ENCODE results near the gene CCL27.

The CCL27 gene

DNA sequence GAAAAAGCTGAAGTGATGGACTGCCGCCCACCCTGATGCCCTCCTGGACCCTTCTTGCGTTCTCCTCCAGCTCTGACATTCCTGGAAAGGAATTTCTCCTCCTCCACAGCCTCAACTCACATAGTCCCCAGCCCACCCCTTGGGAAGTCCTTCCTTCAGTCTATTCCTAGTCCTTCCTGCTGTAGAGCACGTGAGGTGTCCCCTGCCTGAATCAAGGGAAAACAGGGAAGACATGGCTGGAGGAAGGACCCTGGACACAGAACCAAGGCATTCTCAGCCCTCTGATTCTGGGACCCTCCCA lies 37.3 kb downstream of the CCL27 start:
- no peak for DNase-seq (ENCODE audit: low read depth)

DNA sequence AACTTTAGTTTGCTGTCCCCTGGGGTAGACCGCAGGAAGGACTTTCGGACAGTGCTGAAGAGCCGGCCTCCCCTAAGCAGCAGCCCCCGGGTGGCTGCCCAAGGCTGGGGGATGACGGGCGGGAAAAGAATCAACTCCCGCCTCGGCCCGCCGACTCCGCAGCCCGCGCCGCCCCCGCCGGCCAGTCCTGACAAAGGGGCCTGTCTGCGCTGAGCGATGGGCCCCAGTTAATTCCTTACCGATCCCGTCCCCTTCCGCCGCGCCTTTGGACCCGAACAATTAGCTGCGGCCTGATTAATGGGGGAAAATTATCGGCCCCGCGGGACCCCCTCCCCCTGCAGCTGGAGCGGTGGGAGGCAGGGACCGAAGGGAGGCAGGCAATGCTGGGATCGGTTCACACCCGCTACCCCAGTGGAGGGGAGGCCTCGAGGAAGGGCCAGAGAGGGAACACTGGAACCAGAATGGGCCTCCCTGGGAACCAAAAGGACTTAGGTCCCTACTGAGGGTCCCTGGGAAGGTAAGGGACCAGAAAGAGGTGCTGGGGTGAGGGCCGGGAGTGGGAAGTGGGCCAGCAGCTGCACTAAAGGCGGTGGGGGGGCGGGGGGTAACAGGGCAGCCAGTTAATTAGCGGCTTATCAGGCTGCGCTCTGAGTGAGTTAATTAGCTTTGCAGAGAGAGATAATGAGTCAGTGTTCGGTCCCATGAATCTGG lies 37.8 kb downstream of the CCL27 start:
- DNase-seq (ENCODE audit: low read depth) = no peak

DNA sequence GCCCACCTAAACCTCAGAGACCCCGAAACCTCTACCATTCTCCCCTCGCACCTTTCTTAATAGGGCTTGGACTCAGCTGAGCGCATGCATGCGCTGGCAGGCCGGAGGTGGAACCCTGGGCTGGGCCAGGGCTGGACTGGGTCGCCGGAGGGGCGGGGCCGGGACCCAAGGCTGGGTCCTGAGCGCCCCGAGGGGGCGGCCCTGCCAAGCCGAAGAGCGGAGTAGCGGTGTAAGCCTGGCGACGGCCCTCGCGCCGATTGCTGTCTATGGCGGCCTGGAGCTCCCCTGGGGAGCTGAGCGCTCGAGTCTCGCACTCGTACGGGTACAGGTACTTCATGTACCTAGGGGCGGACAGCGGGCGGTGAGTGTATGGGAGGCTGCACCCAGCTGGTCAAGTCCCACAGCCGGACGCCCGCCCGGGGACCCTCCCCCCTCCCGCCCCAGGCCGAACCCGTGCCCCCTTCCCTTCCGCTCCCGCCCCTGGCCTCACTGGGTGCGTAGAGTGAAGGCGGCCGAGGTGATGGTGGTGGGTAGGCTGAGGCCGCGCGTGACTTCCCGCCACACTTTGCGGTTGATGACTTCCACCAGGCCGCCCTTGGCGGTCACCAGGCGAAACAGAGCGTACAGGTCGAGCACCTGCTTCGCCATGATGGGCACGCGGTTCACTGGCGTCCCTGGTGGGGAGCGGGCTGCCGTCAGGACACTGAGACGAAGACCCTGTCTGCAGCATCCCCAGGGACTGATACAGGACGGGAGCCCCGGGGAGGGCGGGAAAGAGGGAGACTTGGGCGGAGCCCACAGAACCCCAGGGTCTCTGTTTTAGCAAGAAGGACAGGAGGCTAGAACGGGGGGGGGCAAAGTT lies 38.9 kb downstream of the CCL27 start:
- no peak for DNase-seq (ENCODE audit: low read depth)

DNA sequence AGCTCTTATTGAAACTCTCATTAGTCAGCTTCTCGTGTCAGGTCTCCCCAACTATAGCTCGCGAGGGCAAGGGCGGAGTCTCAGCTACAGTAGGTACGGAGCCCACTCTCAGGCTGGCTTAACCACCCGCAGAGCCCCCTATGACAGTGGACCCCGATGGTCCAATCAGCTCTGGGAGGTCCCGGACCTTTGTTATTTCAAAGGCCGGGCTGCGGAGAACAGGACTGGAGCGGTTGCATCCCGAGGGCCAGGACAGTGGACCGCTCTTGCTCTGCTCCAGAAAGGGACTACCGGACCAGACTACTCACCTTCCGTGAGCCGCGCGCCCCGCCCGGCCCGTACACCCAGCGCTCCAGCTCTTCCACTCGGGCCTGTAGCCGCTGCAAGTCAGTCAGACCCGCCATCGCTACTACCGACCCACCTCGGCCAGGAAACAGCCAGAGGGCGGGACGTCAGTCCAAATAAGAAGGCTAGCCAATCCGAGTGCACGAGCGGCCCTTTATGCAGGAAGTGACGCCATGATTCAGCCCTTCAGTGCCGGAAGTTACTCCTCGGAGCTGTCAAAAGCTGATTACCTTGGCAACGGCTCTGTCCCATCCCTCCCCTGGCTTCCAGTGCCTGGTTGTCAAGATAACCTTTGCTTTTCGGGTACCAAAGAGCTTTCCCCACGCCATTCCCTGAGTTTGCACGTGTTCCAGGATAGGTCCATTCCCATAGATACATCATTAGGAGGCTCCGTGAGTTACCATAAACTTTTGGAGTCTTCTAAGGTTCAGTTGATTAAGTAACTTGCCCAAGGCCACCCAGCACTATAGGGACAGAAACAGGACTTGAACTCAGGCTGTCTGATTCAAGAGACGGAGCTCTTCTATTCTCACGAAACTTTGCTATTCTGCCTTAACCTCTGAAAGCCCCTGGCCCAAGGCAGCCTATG lies 42.1 kb downstream of the CCL27 start, which contains the start of gene DCTN3:
Gene DCTN3, minus strand, starts transcription at position 435 of the 934 bp plus-strand sequence. Its CDS starts 31 bp downstream, at position 404.
- DNase-seq (ENCODE audit: low read depth) = peak; percentile 96

DNA sequence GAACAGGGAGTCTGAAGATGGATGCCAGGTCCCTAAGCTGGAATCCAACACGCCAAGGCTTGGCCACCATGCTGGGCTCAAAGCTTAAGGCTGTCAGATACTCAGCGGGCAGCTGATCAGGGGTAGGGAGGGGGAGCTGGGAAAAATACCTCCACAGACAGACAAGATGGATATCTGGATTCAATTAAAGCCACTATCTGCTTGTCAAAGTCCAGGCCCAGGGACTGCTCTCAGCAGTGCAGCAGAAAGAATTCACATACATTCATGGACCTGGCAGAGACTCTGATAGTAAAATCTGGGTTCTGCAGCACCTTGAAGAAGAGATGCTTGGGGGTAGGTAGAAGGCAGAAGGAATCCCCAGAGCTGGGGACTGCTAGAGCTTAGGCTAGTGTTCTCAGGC lies 47.3 kb downstream of the CCL27 start:
- DNase-seq (ENCODE audit: low read depth) = no peak

DNA sequence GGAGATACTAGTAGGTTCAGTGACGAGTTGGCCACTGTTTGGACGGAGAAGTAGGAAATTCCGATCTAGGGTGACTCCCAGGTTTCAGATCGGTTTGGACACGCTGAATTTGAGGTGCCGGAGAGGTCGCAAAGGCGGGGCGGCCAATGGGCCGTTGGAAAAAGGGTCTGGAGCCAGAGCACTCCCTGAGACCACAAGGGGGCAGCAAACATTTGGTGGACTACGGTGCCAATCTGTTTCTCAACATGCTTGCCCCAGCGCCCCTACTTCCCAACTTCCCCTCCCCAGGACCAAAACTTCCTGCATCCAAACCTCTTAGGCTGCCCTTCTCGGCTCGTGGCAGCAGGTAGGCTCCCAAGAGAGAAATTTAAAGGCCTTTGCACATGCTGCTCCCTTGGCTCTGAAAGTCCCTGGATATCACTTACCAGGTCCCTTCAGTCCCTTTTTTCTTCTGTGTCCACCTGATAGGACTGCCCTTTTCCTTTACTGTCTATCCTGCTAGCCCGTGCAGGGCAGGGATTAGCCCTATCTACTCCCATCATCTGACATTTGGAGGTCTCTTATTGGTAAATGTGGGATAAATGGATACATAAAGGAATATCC lies 49.6 kb downstream of the CCL27 start:
- DNase-seq (ENCODE audit: low read depth) = peak; percentile 50

Data from stromal cell of bone marrow (primary cell).